GM19043 (cell line): ENCODE measurements around the gene UBR7.

ENCODE experiments used
- ATAC-seq: cut with Tn5 transposase; IDR thresholded peaks from one replicate; pipeline ENCODE4 v1.9.1; 2021; ENCODE audit warnings: low read depth; ENCODE audit not compliant: unreplicated experiment

Gene UBR7

DNA sequence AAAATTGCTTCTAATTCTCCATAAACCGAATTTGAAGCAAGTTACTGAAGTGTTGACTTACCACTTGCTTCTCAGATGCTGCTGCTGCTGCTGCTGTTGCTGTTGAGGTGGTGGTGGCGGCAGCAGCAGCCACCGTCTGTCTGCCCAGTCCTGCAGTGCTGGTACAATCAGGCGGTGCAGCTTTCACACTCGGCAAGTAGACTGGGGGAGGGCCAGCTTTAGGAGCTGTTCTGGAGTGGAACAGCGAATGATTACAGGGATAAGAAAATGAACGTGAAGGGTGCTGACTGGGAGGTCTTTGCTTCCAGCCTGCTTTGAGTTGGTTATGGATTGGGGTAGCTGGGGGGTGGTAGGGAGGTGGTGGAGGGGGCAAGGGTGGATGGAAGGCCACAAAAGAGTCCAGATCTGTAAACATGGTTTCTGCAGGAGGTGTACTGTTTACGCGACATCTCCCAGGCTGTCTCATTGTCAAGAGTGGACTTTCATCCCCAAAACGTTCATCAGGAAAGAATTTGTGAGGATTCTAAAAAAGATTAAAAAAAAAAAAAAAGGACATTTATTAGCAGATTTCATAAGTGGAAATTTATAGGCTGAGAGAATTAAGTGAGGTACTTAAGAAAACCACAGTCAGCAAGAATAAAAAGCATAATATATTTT is 38.8 kb downstream of the UBR7 start:
- ATAC-seq = no peak

DNA sequence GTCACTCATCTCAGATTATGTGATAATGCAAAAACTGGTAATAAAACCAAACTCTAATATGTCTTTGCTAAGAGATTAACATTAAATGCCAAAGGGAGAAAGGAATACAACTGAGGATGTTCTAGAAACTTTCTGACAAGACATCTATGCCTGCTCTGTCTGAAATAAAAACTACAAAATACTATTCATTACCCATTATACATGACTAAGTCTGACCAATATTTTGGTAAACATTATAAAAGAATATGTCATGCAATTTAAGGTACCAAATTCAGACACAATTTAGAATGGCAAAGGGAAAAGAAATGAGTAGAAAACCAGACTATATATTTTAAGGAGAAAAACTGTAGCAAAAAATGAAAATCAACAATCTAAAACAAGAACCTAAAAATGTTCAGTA is 39.5 kb downstream of the UBR7 start:
- no peak for ATAC-seq

DNA sequence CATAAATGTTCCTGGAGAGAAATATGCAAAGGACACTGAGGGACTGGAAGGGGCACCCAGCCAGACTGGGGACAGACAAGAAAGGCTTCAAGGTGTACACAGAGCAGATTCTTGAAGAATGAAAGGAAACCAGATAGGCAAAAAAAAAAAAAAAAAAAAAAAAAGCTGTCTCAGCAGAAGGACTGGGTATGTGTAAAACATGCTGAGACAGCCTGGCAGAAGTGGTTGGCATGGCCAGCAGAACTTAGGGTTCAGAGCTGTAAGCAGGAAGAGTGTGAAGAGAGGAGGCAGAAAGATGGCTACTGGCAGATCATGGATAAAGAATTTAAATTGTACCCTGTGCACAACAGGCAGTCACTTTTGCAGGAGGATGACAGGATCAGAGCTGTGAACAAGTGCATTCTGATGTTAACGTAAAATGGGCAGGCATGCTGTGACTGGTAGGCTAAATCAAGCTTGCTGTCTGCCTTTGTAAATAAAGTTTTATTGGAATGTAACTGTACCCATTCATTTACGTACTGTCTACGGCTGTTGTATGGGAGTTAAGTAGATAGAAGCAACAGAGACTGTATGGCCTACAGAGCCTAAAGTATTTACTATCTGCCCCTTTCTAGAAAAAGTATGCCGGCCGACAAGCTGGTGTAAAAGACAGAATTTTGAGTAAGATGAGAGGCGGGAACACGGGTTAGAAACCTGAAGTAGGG is 42.2 kb downstream of the UBR7 start:
- no peak for ATAC-seq

DNA sequence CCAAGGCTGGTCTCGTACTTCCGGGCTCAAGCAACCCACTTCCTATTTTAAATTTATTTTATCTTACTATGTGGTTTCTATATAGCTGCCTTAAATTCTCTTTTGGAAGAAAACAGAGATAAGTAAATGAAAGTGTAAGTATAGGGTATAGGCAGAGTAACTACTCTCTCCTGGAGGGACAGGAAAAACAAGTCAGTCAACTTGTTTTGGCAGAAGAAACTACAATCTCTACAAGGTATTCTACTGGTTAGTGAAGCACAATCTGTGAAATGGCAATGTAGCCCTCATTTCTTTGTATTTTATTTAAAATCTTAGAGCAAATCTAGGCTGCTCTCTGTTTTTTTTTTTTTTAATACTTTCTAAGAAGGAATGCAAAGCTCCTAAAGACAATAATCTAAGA is 55.4 kb downstream of the UBR7 start:
- ATAC-seq = no peak

DNA sequence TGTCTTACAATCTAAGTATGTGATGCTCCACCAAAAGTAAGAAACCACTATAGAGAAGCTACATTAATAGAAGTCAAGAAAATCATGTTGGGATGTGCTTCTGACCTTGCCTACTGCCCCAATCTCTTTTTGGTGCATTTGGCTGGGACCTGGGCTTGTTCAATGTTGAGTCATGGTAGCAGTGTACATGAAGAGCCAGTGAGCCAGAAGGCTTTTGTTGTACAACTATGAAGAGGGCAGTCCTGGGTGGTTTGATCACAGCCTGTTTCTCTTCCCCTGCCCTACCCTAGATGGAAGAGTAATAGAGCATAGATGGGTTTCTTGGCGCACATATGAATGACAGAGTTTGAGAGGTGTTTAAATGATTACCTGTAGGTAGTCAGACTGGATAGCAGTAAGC is 56.4 kb downstream of the UBR7 start:
- no peak for ATAC-seq

DNA sequence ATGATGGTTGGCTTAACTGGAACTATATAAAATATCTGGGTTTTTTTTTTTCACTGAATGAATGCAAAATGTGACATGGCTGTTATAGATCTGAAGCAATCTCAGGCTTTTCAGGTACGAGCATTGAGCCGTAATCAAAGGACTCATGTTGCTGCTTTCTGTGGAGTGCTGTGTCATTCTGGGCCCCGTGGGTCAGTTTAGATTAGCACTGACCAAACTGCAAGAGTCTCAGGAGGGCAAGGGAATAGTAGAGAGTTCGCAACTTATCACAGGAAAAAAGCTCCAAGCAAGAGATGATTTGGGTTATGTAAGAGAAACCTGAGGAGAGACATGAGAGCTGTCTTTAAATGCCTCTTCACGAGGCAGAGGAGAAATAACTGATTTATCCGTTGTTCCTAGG is 59.1 kb downstream of the UBR7 start:
- ATAC-seq = no peak

DNA sequence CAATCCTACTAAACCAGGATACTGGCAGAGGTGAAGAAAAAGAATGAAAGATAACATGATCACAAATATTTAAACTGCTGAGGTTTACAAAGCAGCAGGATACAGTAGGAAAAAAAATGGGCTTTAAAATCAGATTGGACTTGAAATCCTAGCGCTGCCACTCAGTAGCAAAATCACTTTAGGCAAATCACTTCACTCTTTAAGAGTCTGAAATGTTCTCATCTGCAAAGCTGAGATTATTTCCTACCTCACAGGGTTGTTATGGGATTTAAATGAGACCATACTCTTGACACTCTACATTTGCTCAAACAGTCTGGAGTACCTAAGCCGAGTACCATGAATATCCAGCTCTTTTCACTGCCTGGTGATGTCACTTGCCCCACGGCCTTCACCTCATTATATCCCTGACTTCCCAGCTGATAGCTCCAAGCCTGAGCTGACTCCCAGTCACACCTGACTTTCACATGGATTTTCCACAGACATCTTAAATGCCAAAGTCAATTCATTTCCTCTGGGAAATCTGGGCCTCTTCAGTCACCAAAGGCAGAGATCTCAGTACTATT is 60.2 kb downstream of the UBR7 start:
- no peak for ATAC-seq

DNA sequence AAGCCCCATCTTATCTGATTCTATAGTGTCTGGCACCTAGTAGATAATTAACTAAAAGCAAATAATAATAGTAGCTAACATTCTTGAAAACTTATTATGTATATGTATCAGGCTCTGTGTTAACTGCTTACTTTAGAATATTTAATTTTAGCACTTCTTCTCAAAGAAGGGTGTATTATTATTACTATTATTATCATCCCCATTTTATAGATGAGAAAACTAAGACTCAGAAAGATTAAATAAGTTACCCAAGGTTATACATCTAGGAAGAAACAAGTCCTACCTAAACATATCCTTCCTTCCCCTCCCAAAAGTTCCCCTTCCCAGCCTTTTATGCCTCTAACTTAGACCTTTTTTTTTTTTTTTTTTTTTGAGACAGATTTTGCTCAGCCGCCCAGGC is 61.4 kb downstream of the UBR7 start:
- ATAC-seq = no peak

DNA sequence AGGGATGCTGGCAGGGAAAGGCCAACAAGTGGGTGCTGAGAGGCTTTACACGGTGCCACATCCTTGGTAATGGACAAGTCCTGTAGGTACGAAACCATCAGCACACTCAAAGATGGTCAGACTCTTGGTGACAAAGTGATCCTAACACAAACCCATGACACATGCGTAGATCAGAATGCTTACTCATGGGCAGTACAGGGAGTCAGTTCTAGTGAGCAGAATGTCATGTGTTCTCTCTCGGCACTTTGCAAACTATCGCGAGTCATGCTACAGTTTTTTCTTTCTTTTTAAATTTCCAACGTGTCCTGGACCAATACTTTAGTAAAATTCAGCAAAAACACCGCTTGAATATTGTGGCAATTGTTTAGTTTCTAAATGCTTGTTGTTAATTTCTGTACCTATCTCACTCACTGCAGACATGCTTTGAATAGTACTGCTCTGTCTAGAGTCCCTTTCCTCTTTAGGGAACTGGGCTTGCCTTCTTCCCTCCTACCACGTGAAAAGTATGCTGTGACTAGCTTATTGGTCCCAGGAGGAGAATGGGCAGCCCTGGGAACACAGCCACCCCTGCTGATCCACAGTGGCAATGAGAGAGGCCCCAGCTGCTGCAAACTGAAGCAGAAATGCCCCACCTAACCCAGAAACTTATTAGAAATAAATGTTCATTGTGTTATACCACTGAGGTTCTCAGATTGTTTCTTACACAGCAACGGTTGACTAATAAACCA is 62.4 kb downstream of the UBR7 start:
- no peak for ATAC-seq

DNA sequence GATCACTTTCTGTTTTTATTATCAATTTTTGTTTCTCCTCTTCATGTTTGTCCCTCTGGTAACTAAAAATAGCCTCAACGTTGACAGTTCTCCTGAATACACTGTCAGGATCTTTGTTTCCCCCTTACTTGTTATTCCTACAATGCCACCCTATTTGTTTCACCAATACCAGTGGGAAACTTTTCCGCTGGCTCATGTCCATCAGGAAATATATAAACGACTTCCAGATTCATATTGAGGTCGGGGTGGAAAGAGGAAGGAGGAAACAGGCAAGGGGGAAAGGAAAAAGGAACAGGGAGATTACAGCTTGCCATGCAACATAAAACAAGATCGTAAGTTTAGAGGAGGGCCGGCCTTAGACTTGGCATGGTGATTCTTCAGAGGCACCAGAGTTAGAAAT is 64.1 kb downstream of the UBR7 start:
- no peak for ATAC-seq

DNA sequence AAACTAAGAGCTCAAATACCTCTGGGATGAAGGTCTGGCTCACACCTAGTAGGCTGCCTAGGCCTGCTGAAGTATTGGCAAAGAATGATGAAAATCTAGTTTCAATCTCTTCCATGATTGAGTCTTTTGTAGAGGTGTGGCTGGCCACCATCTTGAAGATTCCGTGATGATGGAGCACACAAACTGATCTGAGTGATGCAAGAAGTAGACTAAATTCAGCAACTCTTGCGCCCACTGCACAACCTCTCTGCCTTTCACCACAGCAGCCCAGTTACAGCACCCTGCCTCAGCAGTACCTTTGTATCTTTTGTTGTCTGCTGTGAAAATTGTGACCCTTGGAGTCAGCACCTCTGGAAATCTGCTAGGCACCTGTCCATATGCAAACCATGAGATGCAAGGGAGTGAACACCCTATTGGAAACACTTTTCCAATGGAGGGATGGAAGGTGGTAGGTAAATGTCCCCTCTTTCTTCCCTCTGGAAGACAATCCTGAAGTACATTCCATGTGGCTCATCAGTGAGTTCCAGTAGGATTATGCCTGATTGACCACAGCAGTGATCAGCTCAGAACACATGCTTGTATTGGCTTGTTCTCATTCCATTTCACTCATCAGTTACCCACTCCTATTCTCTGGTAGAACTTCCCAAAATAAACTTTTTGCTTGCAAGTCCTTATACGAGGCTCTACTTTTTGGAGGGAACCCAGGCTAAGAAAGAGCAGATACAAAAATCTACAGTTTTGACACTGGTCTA is 67.2 kb downstream of the UBR7 start:
- ATAC-seq = no peak

DNA sequence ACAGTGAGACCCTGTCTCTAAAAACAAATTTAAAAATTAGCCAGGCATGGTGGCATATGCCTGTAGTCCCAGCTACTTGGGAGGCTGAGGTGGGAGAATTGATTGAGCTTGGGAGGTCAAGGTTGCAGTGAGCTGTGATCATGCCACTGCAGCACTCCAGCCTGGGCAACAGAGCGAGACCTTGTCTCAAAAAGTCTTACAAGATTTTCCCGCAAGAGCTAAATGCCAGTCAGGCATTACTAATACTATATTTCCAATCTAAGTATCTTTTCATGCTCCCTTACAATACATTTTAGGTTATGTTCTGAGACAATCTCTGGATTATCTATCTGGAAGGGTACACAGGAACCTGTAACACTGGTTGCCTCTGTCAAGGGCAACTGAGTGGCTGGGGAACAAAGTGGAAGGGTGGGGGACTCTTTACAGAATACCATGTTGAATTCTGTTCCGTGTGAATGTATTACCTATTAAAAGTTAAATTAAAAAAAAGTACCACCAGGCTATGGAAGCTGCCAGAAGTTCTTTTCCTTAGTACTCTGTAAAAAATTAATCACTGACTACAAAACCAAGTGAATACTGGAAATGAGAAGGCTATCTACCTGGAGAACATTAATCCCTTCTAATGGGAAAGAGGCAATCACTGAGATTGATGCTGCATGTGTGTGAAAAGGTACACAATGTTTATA is 69.1 kb downstream of the UBR7 start:
- no peak for ATAC-seq
